Heart left ventricle (tissue), 13 donors: ENCODE measurements around the gene CDH20.

Experiments used
- CTCF ChIP-seq, 12 donors: fragments of 200-600 bp; sonication (generic) in 4 of 12; IDR thresholded peaks; one replicate each; pipeline versions ENCODE4 v1.5.0 to v1.8.0; 2018 to 2022; ENCODE audit warnings: antibody characterized with exemption in 12 of 12, mild to moderate bottlenecking in 5 of 12
- POLR2A ChIP-seq, 2 donors: fragments of 450-650 bp; IDR thresholded peaks; one replicate each; pipeline ENCODE4 v1.6.1; 2017; ENCODE audit warnings: antibody characterized with exemption in 2 of 2, mild to moderate bottlenecking in 2 of 2, moderate library complexity in 2 of 2
- donor health status: ischemic (EF 13 %, LVEDD 7.1; RV severe dilation, severe dysfunction).
- donor health status: DM: no; HTN: yes; CAD: no.
- donor health status: DM: no; HTN: no; CAD: no.
- donor health status: ischemic (EF 25% LVEDD 6.9; RV normal size, moderate dysfunction).
- donor health status: ischemic (EF 25% LVEDD 5.7; RV mildly dilated, moderate dysfunction).
- donor health status: ischemic (EF 35%, LVEDD 5.7; RV mildly dilated, moderate dysfunction).
- donor health status: nonischemic (EF 11% LVEDD 7.7; RV severe dilation, severe dysfunction).
- donor health status: DM: yes; HTN: yes; CAD: no.
- donor health status: PGD.
- donor health status: ischemic (EF 29% LVEDD 5.4; RV normal size, mild dysfunction).
- donor health status: nonischemic (EF 23%, LVEDD 6.1; RV moderate dilation, normal function).

- no peak for TF ChIP-seq CTCF (IDR thresholded peaks at IDR 0.05)
- no peak for TF ChIP-seq POLR2A (IDR thresholded peaks at IDR 0.05)
Observed at GRCh38 chr18:61352059-61352458, 18.8 kb downstream of the CDH20 start.
